Testis (tissue), 3 donors: ENCODE data around the gene MLLT10. TPM values are rescaled to one million over a fixed set of nuclear protein-coding genes. Genes with fewer than 3 reads are reported as not detected.

Source experiments
- DNase-seq: peaks from one replicate; pipeline ENCODE4 v3.0.0-alpha.2; 2019
- H3K27ac ChIP-seq, 2 donors: fragments of 200-600 bp; sonication (generic); one replicate each; pipeline ENCODE4 v1.5.1; 2019
- H3K27me3 ChIP-seq: fragments of 200-600 bp; sonication (generic); one replicate; pipeline ENCODE4 v1.5.1; 2019
- H3K36me3 ChIP-seq: fragments of 200-600 bp; sonication (generic); one replicate; pipeline ENCODE4 v1.5.1; 2017; ENCODE audit warnings: low read depth; ENCODE audit errors: missing control alignments
- H3K4me1 ChIP-seq: fragments of 200-600 bp; sonication (generic); one replicate; pipeline ENCODE4 v1.5.1; 2019
- H3K4me3 ChIP-seq, 2 donors: fragments of 200-600 bp; sonication (generic); one replicate each; pipeline ENCODE4 v1.5.1; 2017 to 2019
- H3K9me3 ChIP-seq: fragments of 200-600 bp; sonication (generic); one replicate; pipeline ENCODE4 v1.5.1; 2017
- CTCF ChIP-seq, 3 experiments: fragments of 450-650 bp in 2 of 3; fragments of 200-600 bp in 1 of 3; sonication (generic) in 1 of 3; IDR thresholded peaks; one replicate each; pipeline ENCODE4 v1.5.1; 2016 to 2019; ENCODE audit warnings: antibody characterized with exemption in 3 of 3, mild to moderate bottlenecking in 2 of 3, moderate library complexity in 1 of 3
- POLR2A ChIP-seq: fragments of 450-650 bp; IDR thresholded peaks from one replicate; pipeline ENCODE4 v1.6.1; 2017; ENCODE audit warnings: antibody characterized with exemption, mild to moderate bottlenecking, moderate library complexity
- WGBS, 2 donors: methylation state at CpG; one replicate each; pipeline ENCODE4 v1.1.5; 2018; 5-methylcytosine and 5-hydroxymethylcytosine counted together
- intact Hi-C: fragments of 100-400 bp; cut with DNase I; formaldehyde crosslinking; loops from one replicate; pipeline ENCODE4 v1.15.1; 2023; ENCODE audit warnings: low total_unique reads
- polyA plus RNA-seq: library from polyadenylated mRNA; stranded (reverse); fragments of 350-450 nt; fragmentation: Illumina TruSeq; extraction: RNeasy Lipid Tissue Mini Kit (QIAGEN cat#74804); gene quantifications from one replicate; pipeline ENCODE4 v1.2.3, GENCODE V29; 2014; ENCODE audit warnings: low read depth, low replicate concordance; ENCODE audit not compliant: insufficient read depth
- total RNA-seq, 2 donors: library from RNA; depleted of rRNA; stranded (reverse); fragments of >200 nt; gene quantifications; one replicate each; pipeline ENCODE4 v1.2.3, GENCODE V29; 2016

The MLLT10 gene
- total and polyA plus RNA-seq, 3 donors from 2014 or later, result 130 to 243 (median 144) TPM

- Histone ChIP-seq H3K4me1 (peaks cover 17% of the 10 kb centered on the region), H3K27me3 (no peaks in the 10 kb centered on the region), H3K36me3 (no peaks in the 10 kb centered on the region), H3K9me3 (no peaks in the 10 kb centered on the region), H3K4me3 (no peak overlapping the region), H3K27ac (no peak overlapping the region)
- intact Hi-C loops, result no loop called here
- TF ChIP-seq CTCF (IDR thresholded peaks at IDR 0.05) (no peak), POLR2A (no peak)
- no peak for DNase-seq
- 66 to 74% methylated on average over 3 of the region's 3 CpGs for WGBS, 2 donors
These were observed 192.7 kb downstream of the MLLT10 start for GRCh38 chr10:21726601-21727225.

GRCh38 chr10:21727452-21728168, 193.6 kb downstream of the MLLT10 start:
- Histone ChIP-seq H3K27ac (no peak overlapping the region), H3K36me3 (no peaks in the 10 kb centered on the region), H3K4me1 (peaks cover 17% of the 10 kb centered on the region), H3K9me3 (no peaks in the 10 kb centered on the region), H3K27me3 (no peaks in the 10 kb centered on the region), H3K4me3 (no peak overlapping the region)
- TF ChIP-seq POLR2A (no peak), CTCF (IDR thresholded peaks at IDR 0.05) (no peak)
- intact Hi-C loops, result no loop called here
- no peak for DNase-seq
- 64 to 72% methylated on average over 13 of the region's 13 CpGs for WGBS, 2 donors

GRCh38 chr10:21728618-21729017, 194.6 kb downstream of the MLLT10 start:
- intact Hi-C loops, result no loop called here
- Histone ChIP-seq H3K27ac (no peak overlapping the region), H3K4me3 (no peak overlapping the region), H3K27me3 (no peaks in the 10 kb centered on the region), H3K9me3 (no peaks in the 10 kb centered on the region), H3K4me1 (peaks cover 15% of the 10 kb centered on the region), H3K36me3 (no peaks in the 10 kb centered on the region)
- no peak for DNase-seq
- WGBS, 2 donors, result 93 to 94% methylated on average over 3 of the region's 3 CpGs
- TF ChIP-seq POLR2A, result no peak
- TF ChIP-seq CTCF (IDR thresholded peaks at IDR 0.05), result no peak

GRCh38 chr10:21732067-21732772, 198.2 kb downstream of the MLLT10 start:
- Histone ChIP-seq H3K27ac (no peak overlapping the region), H3K9me3 (no peaks in the 10 kb centered on the region), H3K27me3 (no peaks in the 10 kb centered on the region), H3K4me3 (no peak overlapping the region), H3K4me1 (no peaks in the 10 kb centered on the region), H3K36me3 (no peaks in the 10 kb centered on the region)
- intact Hi-C loops, result loop anchor here (5.0 kb wide), 1 partner anchor 235 kb away; no protein-coding TSS in a partner anchor
- WGBS, 2 donors, result 22 to 30% methylated on average over 10 of the region's 10 CpGs
- no peak for TF ChIP-seq POLR2A
- peak; percentile 68 to 84 (median 83) for TF ChIP-seq CTCF (IDR thresholded peaks at IDR 0.05)
- DNase-seq, result peak; percentile 82
